Islet precursor cell (in vitro differentiated cells): ENCODE results near the gene DES.

Source experiments
- DNase-seq: peaks from one replicate; pipeline ENCODE4 v3.0.0-alpha.2; 2018

Gene DES

DNA sequence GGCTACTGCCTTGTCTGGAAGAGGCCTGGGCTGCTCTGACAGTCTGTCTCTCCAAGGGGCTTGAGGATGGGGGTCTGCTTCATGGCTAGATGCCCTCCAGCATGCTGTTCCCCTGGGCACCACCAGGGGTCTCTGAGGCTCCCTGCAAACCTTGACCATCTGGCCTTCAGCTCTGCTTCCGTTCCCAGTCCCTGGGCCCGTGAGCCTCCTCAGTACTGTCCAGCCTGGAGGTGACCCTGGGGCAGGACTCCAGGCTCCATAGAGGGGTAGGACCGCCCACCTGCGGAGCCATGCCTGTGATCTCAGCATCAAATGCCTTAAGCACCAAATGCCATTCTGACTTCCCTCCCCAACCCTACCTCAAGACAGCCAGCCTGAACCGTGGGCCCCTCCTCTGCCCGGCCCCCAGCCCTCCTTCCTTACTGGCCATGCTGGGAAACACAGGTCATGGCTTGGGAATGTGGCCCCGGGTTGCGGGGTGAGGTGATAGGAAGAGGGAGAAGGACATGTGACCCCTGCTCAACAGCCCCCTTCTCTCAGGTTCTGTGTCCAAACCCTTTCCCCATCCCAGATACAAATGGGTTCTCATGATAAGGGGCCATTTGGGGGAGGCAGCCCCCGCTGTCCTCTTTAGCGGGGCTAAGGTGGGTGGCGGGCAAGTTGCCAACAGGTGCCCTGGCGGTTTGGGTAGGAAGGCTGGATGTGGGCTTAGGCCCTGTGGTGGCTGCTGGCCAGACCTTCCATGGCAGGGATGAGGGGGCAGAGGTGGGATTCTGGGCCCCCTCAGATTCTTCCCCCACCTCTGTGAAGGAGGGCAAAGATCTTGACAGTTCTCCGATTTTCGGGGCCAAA, 41.5 kb downstream of the DES start:
- DNase-seq = peak; percentile 91

DNA sequence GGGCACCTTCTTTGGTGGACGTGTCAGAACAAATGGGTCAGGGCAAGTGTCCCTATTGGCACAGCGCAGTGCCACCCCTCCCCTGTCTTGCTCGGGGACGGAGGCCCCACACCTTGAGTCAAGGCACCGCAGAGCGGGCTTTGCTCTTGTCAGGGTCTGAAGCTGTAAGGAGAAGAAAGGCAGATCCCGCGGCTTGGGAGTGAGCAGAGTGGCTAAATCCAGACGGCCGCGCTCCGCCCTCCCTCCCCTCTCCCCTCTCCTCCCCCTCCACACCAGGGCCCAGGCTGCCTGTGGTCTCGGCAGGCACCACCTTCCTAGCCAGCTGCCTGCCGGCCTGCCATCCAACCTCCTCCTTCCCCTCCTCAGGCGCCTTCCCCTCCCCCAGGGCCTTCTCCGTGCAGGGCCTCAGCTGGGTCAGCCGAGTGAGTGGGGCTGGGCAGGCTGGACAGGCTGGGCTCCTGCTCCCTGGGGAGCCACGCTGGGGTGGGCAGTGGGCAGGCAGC, 42.3 kb downstream of the DES start:
- DNase-seq = peak; percentile 98

DNA sequence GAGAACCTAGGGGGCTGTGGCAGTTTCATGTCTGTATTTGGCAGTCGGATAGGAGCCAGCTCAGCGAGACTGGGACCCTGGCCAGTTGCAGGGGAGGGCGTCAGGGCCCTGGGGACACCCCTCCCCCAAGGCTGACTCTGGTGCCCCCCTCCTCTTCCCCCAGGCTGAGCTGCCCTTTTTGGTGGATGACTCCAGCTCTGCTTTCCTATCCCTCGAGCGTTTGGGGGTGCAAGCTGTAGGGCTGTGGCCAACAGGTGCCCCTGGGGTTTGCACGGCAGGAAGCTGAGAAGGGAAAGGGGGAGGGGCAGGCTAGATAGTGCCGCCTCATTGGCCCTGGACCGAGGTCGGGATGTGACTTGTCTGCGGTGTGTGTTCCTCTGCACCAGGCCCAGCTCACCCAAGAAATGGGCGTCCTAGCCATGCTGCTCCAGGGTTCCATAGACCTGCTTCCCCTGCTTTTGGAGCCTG, 42.9 kb downstream of the DES start:
- no peak for DNase-seq

DNA sequence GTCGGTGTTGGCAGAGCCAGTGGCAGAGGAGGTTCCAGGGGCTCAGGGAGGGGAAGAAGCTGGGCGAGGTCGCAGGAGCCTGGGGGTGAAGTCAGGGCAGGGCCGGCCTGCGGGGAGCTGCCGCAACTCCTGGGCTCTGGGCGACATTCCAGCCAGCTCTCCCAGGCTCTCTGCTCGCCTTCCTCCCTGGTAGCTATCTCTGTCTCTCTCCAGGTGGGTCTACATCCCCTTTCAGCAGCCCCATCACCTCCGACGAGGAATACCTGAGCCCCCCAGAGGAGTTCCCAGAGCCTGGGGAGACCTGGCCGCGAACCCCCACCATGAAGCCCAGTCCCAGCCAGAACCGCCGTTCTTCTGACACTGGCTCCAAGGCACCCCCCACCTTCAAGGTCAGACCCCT, 43.5 kb downstream of the DES start:
- DNase-seq = no peak

DNA sequence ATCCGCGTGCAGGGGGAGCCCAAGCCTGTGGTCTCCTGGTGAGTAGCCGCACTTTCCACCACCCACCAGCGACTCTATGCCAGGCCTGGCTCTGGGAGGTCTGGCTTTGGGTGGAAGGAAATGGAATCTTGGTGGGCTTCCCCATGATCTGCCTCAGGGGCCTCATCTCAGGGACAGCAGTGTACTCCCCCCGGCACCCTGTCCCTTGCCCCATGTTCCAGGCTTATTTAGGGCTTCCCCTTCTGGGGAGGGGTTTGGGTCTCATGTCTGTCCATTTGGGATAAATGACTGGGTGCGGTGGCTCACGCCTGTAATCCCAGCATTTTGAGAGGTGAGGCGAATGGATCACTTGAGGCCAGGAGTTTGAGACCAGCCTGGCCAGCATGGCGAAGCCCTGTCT, 44.2 kb downstream of the DES start:
- no peak for DNase-seq

DNA sequence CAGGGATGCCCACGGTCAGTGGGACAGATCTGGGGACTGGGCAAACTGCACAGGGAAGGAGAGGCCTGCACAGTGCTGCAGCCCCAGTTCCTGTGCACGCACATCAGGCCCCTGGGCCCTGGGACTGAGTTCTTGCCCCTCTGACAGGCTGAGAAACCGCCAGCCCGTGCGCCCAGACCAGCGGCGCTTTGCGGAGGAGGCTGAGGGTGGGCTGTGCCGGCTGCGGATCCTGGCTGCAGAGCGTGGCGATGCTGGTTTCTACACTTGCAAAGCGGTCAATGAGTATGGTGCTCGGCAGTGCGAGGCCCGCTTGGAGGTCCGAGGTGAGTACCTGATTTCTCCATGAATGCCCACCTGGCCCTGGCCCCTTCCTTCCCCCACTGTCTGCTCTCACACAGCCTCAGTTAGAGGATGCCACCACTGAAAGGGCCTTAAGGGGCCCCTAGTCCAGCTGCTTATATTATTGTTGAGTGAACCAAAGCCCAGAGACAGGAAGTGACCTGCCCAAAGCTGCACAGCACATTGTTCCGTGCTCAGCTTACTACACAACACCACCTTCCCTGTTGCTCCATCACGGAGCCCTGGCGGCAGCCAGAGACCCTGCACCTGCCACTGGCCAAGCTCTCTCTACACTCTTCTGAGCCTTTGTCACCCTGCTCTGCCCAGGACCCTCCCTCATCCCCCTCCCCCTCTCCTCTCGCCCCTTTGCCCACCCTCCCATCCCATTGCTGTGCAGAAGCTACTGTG, 46.3 kb downstream of the DES start:
- no peak for DNase-seq

DNA sequence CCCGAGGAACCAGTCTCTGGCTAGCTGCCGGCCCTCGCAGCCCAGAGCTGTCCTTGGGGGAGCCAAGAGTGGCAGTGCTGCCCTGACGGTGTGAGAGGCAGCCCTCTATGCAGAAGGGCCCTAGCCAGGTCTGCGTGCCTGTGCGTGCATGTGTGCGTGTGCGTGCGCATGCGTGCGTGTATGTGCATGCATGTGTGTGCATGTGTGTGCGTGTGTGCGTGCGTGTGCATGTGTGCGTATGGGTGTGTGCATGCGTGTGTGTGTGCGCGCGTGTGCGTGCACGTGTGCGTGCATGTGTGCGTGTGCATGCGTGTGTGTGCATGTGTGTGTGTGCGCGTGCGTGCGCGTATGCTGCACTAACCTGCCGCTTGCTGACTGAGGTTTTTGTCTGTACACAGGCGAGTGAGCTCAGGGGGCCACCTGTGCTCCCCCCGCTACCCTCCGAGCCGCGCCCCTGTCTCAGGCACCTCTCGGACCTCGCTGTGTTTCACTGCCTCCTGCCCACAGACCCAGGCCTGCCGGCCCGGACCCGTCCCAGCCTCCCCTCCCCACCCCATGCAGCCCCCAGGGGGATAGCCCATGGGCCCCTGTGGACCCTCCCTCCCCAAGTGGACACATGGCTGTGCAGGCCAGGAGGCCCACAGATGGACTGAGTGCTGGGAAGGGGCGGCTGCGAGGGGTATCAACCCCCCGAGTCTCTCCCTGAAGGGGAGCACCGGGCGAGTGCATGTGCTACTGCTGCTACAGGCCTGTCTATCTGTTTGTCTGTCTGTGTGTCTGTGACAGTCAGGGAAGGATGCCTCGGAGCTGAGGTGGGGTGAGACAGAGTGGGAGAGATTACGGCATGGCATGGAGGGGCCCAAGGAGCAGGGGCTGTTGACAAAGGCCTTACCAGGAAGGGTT, 47.7 kb downstream of the DES start:
- no peak for DNase-seq

DNA sequence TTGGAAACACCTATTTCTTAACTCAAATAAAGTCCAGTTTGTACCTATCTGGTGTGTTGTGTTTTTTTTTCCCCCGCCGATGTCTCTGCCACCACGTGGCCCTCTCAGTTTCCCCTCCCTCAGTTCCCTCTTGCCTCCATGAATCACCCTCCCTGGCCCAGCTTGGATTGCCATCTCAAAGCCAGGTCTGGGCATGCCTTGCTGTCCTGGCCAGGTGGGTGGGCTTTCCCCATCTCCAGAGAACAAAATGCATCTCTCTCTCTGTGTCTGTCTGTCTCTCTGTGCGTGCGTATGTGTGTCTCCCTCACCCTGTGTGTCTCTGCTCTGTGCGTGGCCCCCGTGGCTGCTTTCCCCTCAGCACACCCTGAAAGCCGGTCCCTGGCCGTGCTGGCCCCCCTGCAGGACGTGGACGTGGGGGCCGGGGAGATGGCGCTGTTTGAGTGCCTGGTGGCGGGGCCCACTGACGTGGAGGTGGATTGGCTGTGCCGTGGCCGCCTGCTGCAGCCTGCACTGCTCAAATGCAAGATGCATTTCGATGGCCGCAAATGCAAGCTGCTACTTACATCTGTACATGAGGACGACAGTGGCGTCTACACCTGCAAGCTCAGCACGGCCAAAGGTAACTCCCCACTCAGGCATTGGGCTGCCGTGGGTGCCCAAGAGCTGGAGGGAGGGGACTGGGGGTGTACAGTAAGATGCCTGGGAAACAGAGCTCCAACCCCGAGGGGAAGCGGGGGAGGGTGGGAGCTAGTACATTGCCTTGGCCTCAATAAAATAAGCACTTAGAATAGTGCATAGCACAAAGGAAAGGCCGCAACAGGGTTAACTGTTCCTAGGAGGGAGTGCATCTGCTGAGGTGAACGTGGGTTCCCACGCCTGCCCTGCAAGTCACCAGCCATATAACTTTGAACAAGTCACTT, 48.9 kb downstream of the DES start:
- no peak for DNase-seq

DNA sequence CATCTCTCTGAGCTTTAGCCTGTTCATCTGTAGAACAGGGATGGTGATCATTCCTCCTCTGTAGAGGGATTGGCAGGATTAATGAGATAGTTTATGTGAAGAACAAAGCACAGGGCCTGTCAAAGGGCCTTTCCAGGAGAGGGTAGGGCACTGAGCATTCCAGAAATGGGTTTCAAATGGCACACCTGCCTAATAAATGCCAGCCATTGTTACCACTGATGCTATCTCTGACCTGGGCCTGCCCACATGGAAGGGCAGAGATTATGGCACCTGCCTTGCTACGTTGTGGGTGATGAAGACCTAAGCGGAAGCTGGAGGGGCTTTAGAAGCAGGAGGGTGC, 49.5 kb downstream of the DES start:
- no peak for DNase-seq

DNA sequence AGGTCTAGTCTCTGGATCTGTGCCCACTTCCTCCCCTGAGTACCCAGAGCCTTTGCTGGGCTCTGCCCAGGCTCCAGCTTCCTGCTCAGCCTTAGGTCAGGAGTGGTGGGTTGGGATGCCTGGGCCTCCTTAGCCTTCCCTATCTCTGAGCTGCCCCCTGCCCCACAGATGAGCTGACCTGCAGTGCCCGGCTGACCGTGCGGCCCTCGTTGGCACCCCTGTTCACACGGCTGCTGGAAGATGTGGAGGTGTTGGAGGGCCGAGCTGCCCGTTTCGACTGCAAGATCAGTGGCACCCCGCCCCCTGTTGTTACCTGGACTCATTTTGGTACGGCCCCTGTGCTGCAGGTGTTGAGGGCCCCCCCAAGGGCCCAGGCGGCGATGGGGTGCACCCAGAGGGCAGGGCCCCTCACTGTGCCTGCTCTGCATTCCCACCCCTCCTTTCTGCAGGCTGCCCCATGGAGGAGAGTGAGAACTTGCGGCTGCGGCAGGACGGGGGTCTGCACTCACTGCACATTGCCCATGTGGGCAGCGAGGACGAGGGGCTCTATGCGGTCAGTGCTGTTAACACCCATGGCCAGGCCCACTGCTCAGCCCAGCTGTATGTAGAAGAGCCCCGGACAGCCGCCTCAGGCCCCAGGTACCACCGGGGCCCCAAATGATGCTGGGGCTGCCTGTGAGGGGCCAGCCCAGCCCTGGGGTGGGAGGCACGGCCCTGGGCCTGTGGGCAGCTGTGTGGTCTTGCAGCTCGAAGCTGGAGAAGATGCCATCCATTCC, 50.4 kb downstream of the DES start:
- no peak for DNase-seq

DNA sequence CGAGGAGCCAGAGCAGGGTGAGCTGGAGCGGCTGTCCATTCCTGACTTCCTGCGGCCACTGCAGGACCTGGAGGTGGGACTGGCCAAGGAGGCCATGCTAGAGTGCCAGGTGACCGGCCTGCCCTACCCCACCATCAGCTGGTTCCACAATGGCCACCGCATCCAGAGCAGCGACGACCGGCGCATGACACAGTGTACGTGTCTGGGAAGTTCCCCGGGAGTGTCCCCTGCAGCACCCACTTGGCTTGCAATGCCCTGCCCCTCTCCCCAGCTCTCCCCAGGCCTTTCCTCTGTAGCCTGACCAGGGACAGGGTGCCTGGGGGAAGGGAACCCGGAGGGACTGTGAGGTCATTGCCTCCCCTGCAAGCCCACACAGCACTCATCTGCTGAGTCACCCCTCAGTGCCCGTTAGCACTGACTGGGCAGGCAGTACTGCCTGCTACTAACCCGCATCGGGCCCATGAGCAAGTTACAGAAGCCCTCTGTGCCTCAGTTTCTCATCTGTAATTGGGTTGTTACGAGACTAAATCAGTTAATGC, 51.1 kb downstream of the DES start:
- peak; percentile 87 for DNase-seq

DNA sequence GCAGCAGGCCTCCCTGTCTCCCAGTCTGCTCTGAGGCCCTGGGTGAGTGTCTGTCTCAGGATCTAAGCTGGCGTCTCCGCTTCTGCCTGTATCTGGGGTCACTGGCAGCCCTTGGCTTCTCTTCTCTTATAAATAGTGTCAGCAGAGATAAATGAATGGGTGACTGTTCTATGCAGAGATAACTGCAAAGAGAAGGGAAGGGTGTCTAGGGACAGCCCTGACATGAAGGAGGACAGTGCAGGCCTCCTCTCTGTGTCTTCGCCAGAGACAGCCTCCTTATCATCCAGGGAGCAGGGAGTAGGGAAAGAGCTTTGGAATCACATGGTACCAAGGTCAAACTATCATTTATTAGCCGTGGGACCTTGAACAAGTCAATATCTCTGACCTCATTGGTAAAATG, 52.3 kb downstream of the DES start:
- no peak for DNase-seq

DNA sequence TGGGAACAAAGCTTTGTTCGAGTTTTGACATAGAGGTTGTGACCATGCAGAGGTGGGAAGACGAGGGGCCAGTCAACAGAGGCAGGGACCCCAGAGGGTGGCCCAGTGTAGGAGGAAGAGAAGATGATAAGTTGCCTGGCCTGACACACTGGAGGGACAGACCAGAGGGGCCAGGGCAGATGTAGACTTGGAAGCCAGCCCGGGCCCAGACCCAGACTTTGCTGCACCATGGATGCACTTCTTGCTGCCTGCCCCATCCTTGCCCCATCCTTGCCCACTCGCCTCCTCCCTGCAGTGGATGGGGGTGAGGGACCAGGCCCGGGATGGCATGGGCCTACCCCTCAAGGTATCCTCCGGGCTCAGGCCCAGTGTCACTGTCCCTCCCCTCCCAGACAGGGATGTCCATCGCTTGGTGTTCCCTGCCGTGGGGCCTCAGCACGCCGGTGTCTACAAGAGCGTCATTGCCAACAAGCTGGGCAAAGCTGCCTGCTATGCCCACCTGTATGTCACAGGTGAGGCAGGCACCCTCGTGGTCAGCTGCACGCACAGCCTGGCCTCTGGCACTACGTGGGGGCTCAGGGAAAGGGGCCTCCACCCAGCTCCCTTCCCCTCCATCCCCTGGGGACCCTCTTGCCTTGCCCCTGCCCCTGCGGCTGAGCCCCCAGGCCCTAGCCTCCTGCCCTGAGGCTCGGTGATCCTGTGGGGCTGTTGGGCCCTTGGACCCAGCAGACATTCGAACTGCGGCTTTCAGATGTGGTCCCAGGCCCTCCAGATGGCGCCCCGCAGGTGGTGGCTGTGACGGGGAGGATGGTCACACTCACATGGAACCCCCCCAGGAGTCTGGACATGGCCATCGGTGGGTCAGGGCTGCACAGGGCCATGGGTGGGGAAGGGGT, 53.5 kb downstream of the DES start:
- no peak for DNase-seq

DNA sequence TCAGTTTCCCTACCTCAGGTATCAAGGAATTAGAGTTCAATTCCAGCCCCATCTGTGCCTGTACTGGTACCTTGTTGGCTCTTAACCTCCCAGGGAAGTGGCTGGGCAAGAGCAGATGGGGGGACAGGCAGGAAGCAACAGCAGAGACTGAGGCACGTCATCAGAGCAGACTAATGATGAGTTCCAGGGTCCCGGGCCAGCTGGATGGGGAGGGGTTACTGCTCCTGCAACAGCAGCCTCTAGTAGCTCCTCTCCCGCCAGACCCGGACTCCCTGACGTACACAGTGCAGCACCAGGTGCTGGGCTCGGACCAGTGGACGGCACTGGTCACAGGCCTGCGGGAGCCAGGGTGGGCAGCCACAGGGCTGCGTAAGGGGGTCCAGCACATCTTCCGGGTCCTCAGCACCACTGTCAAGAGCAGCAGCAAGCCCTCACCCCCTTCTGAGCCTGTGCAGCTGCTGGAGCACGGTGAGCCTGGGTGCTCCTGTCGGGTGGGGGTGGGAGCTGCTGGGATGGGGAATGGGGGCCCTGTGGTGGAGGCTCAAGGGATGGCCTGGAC, 54.5 kb downstream of the DES start:
- DNase-seq = no peak

DNA sequence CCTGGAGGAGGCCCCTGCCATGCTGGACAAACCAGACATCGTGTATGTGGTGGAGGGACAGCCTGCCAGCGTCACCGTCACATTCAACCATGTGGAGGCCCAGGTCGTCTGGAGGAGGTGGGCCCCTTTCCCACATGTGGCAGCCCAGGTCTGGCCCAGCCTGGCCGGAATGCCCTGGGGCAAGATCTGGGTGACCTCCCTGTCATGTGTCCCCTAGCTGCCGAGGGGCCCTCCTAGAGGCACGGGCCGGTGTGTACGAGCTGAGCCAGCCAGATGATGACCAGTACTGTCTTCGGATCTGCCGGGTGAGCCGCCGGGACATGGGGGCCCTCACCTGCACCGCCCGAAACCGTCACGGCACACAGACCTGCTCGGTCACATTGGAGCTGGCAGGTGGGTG, 55.3 kb downstream of the DES start:
- DNase-seq = no peak

DNA sequence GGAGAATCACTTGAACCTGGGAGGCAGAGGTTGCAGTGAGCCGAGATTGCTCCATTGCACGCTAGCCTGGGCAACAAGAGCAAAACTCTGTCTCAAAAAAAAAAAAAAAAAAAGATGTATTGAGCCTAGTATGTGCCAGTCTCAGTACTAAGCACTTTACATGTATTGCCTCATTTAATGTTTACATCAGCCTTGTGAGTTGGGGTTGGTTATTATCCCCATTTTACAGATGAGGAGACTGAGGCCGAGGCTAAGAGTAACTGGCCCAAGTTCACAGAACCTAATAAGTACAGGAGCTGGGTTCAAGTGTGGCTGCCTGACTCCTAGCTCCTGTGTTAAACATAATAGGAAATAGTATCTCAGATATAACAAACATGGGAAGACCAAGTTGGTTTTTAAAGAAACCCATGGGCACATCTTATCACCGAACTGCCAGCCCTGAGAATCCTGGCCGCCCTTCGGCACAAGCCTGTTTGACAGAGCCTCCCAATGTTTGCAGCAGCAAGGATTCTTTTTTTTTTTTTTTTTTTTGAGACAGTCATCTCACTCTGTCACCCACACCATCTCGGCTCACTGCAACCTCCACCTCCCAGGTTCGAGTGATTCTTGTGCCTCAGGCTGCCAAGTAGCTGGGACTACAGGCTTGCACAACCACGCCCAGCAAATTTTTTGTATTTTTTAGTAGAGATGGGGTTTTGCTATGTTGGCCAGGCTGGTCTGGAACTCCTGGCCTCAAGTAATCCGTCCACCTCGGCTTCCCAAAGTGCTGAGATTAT, 56.3 kb downstream of the DES start:
- no peak for DNase-seq

DNA sequence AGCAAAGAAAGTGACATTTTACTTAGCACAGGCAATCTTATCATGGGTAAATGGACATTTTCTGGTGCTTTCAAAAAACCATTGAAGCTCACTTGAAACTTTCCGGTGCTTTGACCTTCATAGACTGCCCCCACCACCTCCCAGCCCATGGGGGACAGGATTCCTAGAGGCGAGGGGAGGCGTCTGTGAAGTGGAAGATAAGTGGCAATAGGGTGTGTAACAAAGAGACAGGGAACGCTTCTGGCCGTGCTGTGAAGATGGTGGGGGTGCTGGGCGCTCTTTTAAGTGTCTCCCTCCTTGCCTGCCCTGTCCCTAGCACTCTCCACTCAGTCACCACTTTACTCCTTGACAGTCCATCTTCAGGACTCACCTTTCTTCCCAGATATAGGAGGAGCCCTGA, 57.1 kb downstream of the DES start:
- DNase-seq = no peak
